GM12878 (cell line): ENCODE measurements around the gene PHLPP1. TPM values are rescaled to one million over a fixed set of nuclear protein-coding genes. Genes with fewer than 3 reads are reported as not detected.

Experiments
- CBFB ChIP-seq: IDR thresholded peaks from 2 replicates; pipeline ENCODE4 v1.6.1; 2016; ENCODE audit warnings: antibody characterized with exemption, low read depth
- CREB1 ChIP-seq: IDR thresholded peaks from 2 replicates; pipeline ENCODE4 v1.6.1; 2012; ENCODE audit warnings: low read depth, mild to moderate bottlenecking, inconsistent platforms
- FOXM1 ChIP-seq: IDR thresholded peaks from 2 replicates; pipeline ENCODE4 v1.6.1; 2012; ENCODE audit warnings: low read depth, mild to moderate bottlenecking, inconsistent platforms, low read length, moderate library complexity
- IKZF1 ChIP-seq: fragments of 450-650 bp; conservative IDR thresholded peaks from 2 replicates; pipeline ENCODE4 v1.6.1; 2017; ENCODE audit warnings: antibody characterized with exemption, mild to moderate bottlenecking
- MXI1 ChIP-seq: fragments of 150-350 bp; IDR thresholded peaks from 2 replicates; pipeline ENCODE4 v1.6.1; 2011; ENCODE audit warnings: low read depth, mild to moderate bottlenecking, inconsistent platforms, low read length, improper control_type of control experiment
- NBN ChIP-seq: fragments of 450-650 bp; IDR thresholded peaks from 2 replicates; pipeline ENCODE4 v1.6.1; 2016
- NR2F1 ChIP-seq: fragments of 450-650 bp; conservative IDR thresholded peaks from 2 replicates; pipeline ENCODE4 v1.6.1; 2017; ENCODE audit warnings: mild to moderate bottlenecking
- PAX5 ChIP-seq: IDR thresholded peaks from 2 replicates; pipeline ENCODE4 v1.6.1; 2011; ENCODE audit warnings: low read depth, low read length, borderline replicate concordance
- POLR2A ChIP-seq: IDR thresholded peaks from 2 replicates; pipeline ENCODE4 v1.6.1; 2011; ENCODE audit warnings: low read depth, mild to moderate bottlenecking, low read length
- RELA ChIP-seq: fragments of 450-650 bp; IDR thresholded peaks from 2 replicates; pipeline ENCODE4 v1.8.0; 2014; ENCODE audit warnings: borderline replicate concordance; ENCODE audit not compliant: partially characterized antibody
- RUNX3 ChIP-seq: IDR thresholded peaks from 2 replicates; pipeline ENCODE4 v1.6.1; 2012; ENCODE audit warnings: low read length, inconsistent platforms
- TCF12 ChIP-seq: IDR thresholded peaks from 2 replicates; pipeline ENCODE4 v1.6.1; 2011; ENCODE audit warnings: low read depth, mild to moderate bottlenecking, low read length
- YY1 ChIP-seq: IDR thresholded peaks from 2 replicates; pipeline ENCODE4 v1.6.1; 2011; ENCODE audit warnings: low read depth, mild to moderate bottlenecking, low read length
- ZNF274 ChIP-seq: IDR thresholded peaks from one replicate; pipeline ENCODE4 v1.8.0; 2011; ENCODE audit not compliant: insufficient read length, insufficient read depth
- polyA plus RNA-seq, 11 experiments: library from polyadenylated mRNA; depleted of rRNA in 4 of 11; unstranded in 6 of 11; stranded (reverse) in 5 of 11; fragments of >200 nt; fragmentation: Nextera tagmentation in 4 of 11; fragmentation: Illumina TruSeq in 1 of 11; extraction: Ambion mirVana in 4 of 11; extraction: Trizol in 1 of 11; gene quantifications; 1 replicate in 1 of 11; 2 replicates in 10 of 11; pipeline versions ENCODE4 v1.2.1 to v1.2.3, GENCODE V29; 2011 to 2016; ENCODE audit warnings: inconsistent platforms in 2 of 11, missing spikeins in 2 of 11, low read depth in 1 of 11
- total RNA-seq, 4 experiments: library from RNA; depleted of rRNA in 3 of 4; stranded (reverse); fragments of >200 nt in 3 of 4; fragmentation: Illumina TruSeq in 1 of 4; extraction: Trizol in 1 of 4; gene quantifications; 2 replicates each; pipeline versions ENCODE4 v1.2.1 to v1.2.3, GENCODE V29; 2013 to 2021
- TF ChIP-seq, protein P1 (sequence below): fragments of 450-650 bp; IDR thresholded peaks from 2 replicates; pipeline ENCODE4 v1.6.1; 2016; ENCODE audit warnings: mild to moderate bottlenecking, moderate library complexity, borderline replicate concordance
- TF ChIP-seq, protein P2 (sequence below), 3 experiments: IDR thresholded peaks in 2 of 3; conservative IDR thresholded peaks in 1 of 3; 2 replicates each; pipeline ENCODE4 v1.5.1; 2011; ENCODE audit warnings: low read depth in 3 of 3, low read length in 3 of 3, mild to moderate bottlenecking in 3 of 3, control low read depth in 2 of 3, moderate library complexity in 2 of 3, inconsistent platforms in 1 of 3, mixed read lengths in 1 of 3; ENCODE audit not compliant: control insufficient read depth in 2 of 3, insufficient read depth in 1 of 3; ENCODE audit errors: extremely low read depth in 1 of 3
- TF ChIP-seq, protein P3 (sequence below): IDR thresholded peaks from 2 replicates; pipeline ENCODE4 v1.6.1; 2011; ENCODE audit warnings: borderline replicate concordance, low read depth, mild to moderate bottlenecking, moderate library complexity, mixed read lengths, low read length; ENCODE audit not compliant: insufficient read depth; ENCODE audit errors: extremely low read length
- TF ChIP-seq, protein P4 (sequence below): fragments of 450-650 bp; formaldehyde crosslinking; IDR thresholded peaks from 2 replicates; pipeline ENCODE4 v1.4.0; 2022; ENCODE audit warnings: mild to moderate bottlenecking, moderate library complexity
- TF ChIP-seq, protein P5 (sequence below): IDR thresholded peaks from 2 replicates; pipeline ENCODE4 v1.6.1; 2012; ENCODE audit warnings: low read depth, low read length, improper control_type of control experiment

PHLPP1 gene
- total and polyA plus RNA-seq, 10 of the 15 experiments (the other 5 are each of a cell fraction or from before 2014, with no cell fraction given): 0.42 to 7.0 (median 1.9) TPM

DNA sequence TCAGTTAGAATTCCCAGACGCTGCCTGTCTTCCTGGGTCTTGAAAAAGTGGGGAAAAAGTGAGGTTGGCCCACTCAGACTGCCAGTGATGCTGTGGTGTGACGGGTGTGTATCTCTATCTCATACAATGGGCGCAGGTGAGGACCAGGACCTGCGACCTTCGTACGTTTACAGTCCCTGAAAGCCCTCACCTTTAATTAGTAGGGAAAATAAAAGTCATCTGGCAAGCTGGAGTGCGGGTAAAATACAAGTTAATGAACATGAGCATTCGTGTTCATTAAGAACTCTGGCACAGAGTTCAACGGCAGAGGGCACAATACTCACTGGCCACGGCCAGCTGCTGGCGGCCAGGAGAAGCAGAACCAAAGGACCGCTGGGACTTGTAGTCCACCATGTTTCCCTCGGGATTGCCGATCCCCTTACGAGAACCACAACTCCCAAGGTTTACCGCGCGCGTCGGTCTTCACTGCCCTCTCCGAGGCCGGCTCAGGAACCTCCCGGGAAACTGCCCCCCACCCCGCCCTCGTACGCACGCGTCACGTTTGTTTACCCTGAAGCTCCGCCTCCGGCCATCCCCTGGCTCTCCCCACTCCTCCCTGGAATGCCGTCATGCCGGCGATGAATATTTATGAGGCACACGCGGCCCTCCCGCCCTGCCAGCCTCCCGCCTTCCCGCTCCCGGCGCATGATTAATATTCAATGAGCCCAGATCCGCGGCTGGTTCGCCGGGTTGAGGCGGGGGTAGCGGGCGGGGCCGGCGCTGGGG lies 488 bp upstream of the PHLPP1 start (continued):
- TF ChIP-seq, protein P1, sequence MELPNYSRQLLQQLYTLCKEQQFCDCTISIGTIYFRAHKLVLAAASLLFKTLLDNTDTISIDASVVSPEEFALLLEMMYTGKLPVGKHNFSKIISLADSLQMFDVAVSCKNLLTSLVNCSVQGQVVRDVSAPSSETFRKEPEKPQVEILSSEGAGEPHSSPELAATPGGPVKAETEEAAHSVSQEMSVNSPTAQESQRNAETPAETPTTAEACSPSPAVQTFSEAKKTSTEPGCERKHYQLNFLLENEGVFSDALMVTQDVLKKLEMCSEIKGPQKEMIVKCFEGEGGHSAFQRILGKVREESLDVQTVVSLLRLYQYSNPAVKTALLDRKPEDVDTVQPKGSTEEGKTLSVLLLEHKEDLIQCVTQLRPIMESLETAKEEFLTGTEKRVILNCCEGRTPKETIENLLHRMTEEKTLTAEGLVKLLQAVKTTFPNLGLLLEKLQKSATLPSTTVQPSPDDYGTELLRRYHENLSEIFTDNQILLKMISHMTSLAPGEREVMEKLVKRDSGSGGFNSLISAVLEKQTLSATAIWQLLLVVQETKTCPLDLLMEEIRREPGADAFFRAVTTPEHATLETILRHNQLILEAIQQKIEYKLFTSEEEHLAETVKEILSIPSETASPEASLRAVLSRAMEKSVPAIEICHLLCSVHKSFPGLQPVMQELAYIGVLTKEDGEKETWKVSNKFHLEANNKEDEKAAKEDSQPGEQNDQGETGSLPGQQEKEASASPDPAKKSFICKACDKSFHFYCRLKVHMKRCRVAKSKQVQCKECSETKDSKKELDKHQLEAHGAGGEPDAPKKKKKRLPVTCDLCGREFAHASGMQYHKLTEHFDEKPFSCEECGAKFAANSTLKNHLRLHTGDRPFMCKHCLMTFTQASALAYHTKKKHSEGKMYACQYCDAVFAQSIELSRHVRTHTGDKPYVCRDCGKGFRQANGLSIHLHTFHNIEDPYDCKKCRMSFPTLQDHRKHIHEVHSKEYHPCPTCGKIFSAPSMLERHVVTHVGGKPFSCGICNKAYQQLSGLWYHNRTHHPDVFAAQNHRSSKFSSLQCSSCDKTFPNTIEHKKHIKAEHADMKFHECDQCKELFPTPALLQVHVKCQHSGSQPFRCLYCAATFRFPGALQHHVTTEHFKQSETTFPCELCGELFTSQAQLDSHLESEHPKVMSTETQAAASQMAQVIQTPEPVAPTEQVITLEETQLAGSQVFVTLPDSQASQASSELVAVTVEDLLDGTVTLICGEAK: no peak; the same call in 1 of the 2 replicates
- TF ChIP-seq CBFB (0 out of 2 replicates have a peak, but pooled peaks have one; percentile 13), FOXM1 (no peak), CREB1 (peak; percentile 93), MXI1 (peak; percentile 45; the same call in 1 of the 2 replicates), POLR2A (no peak; the same call in 1 of the 2 replicates), NBN (0 out of 2 replicates have a peak, but pooled peaks have one; percentile 78), RUNX3 (peak; percentile 80), YY1 (peak; percentile 83), PAX5 (0 out of 2 replicates have a peak, but pooled peaks have one; percentile 17), RELA (peak; percentile 74), NR2F1 (peak; percentile 28), ZNF274 (no peak), TCF12 (peak; percentile 92), IKZF1 (peak; percentile 96)
- TF ChIP-seq, protein P2, sequence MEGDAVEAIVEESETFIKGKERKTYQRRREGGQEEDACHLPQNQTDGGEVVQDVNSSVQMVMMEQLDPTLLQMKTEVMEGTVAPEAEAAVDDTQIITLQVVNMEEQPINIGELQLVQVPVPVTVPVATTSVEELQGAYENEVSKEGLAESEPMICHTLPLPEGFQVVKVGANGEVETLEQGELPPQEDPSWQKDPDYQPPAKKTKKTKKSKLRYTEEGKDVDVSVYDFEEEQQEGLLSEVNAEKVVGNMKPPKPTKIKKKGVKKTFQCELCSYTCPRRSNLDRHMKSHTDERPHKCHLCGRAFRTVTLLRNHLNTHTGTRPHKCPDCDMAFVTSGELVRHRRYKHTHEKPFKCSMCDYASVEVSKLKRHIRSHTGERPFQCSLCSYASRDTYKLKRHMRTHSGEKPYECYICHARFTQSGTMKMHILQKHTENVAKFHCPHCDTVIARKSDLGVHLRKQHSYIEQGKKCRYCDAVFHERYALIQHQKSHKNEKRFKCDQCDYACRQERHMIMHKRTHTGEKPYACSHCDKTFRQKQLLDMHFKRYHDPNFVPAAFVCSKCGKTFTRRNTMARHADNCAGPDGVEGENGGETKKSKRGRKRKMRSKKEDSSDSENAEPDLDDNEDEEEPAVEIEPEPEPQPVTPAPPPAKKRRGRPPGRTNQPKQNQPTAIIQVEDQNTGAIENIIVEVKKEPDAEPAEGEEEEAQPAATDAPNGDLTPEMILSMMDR (IDR thresholded peaks at IDR 0.05 in 2 of 3, conservative IDR thresholded peaks at IDR 0.05 in 1 of 3; ENCODE audit: control insufficient read depth in 2 of 3, extremely low read depth in 1 of 3, insufficient read depth in 1 of 3, low read depth in 3 of 3, low read length in 3 of 3): peak; percentile 73 to 86 (median 78)
- TF ChIP-seq, protein P3, sequence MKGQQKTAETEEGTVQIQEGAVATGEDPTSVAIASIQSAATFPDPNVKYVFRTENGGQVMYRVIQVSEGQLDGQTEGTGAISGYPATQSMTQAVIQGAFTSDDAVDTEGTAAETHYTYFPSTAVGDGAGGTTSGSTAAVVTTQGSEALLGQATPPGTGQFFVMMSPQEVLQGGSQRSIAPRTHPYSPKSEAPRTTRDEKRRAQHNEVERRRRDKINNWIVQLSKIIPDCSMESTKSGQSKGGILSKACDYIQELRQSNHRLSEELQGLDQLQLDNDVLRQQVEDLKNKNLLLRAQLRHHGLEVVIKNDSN: no peak
- TF ChIP-seq, protein P4, sequence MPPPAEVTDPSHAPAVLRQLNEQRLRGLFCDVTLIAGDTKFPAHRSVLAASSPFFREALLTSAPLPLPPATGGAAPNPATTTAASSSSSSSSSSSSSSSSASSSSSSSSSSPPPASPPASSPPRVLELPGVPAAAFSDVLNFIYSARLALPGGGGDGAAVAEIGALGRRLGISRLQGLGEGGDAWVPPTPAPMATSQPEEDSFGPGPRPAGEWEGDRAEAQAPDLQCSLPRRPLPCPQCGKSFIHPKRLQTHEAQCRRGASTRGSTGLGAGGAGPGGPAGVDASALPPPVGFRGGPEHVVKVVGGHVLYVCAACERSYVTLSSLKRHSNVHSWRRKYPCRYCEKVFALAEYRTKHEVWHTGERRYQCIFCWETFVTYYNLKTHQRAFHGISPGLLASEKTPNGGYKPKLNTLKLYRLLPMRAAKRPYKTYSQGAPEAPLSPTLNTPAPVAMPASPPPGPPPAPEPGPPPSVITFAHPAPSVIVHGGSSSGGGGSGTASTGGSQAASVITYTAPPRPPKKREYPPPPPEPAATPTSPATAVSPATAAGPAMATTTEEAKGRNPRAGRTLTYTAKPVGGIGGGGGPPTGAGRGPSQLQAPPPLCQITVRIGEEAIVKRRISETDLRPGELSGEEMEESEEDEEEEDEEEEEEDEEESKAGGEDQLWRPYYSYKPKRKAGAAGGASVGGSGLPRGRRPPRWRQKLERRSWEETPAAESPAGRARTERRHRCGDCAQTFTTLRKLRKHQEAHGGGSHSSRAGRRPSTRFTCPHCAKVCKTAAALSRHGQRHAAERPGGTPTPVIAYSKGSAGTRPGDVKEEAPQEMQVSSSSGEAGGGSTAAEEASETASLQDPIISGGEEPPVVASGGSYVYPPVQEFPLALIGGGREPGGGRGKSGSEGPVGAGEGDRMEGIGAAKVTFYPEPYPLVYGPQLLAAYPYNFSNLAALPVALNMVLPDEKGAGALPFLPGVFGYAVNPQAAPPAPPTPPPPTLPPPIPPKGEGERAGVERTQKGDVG: no peak
- TF ChIP-seq, protein P5, sequence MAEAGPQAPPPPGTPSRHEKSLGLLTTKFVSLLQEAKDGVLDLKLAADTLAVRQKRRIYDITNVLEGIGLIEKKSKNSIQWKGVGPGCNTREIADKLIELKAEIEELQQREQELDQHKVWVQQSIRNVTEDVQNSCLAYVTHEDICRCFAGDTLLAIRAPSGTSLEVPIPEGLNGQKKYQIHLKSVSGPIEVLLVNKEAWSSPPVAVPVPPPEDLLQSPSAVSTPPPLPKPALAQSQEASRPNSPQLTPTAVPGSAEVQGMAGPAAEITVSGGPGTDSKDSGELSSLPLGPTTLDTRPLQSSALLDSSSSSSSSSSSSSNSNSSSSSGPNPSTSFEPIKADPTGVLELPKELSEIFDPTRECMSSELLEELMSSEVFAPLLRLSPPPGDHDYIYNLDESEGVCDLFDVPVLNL: 0 out of 2 replicates have a peak, but pooled peaks have one; percentile 22
